GM18508 (cell line): ENCODE measurements around the gene ITGA11.
"Not testable (repeated sequence)": the region's sequence is repeated elsewhere in the genome, so short reads cannot be mapped to it uniquely, and the experiment has no call there.

Source experiments
- ATAC-seq: cut with Tn5 transposase; IDR thresholded peaks from one replicate; pipeline ENCODE4 v1.9.1; 2021; ENCODE audit warnings: moderate number of reproducible peaks; ENCODE audit not compliant: insufficient read depth, unreplicated experiment

Gene ITGA11

GRCh38 chr15:68400066-68400456 lies 31.9 kb downstream of the ITGA11 start:
- no peak for ATAC-seq

GRCh38 chr15:68399096-68400065 lies 32.6 kb downstream of the ITGA11 start:
- no peak for ATAC-seq

DNA sequence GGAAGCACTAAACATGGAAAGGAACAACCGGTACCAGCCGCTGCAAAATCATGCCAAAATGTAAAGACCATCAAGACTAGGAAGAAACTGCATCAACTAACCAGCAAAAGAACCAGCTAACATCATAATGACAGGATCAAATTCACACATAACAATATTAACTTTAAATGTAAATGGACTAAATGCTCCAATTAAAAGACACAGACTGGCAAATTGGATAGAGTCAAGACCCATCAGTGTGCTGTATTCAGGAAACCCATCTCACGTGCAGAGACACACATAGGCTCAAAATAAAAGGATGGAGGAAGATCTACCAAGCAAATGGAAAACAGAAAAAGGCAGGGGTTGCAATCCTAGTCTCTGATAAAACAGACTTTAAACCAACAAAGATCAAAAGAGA lies 34.0 kb downstream of the ITGA11 start:
- ATAC-seq, result not testable (repeated sequence)

- ATAC-seq, result no peak
Measured at GRCh38 chr15:68396068-68396467, 35.9 kb downstream of the ITGA11 start.

DNA sequence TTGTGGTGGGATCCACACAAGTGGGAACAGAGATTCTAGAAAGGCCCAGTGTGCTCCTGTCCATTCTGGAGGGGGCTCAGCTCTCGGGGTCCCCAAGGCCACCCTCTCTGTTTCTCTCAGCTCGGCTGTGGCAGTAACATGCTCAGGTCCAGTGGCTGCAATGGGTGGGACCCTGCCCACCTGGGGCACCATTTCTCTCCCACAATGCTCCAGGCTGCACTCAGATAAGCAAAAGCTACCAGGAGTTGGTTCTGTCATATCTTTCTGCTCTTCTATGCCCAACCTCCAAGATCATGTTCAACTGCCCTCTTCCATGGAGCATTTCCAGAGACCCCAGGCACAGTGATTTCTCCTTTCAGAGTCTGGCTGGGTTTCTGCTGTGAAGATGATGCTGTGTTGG lies 40.8 kb downstream of the ITGA11 start:
- no peak for ATAC-seq

DNA sequence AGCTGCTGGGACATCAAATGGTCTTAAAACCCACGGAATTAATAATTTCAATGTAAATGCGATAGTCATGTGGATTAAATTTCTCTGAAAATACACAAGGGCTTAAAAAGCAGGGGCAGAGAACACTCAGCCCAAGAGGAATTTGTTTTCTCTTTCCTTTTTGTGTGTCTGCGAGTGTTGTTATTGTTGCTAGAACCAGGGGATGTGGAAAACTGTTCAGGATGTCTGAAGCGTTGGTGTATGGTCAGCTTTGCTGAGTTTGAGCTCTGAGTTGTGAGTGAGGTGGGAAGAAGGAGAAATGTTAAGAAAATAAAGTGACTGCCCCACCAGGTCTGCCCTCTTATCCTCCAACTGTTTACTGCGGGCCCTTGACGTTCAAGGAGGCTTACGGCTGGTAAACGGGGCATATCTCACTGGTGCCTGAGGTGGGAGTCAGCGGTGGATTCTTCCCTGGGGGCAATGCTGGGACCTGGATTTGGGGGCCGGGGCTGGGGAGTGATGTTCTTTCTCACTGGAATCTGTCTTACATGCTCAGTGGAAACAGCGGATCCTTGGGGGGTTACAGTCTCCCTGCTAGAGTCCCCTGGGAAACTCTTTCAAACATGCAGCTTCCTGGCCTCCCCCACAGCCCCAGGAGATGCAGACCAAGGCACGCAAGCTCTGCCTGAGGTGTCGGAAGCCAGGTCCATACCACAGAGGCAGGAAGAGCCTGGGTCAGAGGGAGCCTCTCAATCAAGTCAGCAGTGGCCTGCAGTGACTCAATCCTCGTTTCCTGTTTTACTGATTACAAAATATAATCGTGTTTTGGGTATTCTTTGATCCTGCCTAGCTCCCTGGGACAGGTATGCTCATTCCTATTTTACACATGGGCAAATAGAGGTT lies 41.8 kb downstream of the ITGA11 start:
- ATAC-seq, result no peak

- ATAC-seq, result no peak
Measured at GRCh38 chr15:68389041-68389930, 42.7 kb downstream of the ITGA11 start.

DNA sequence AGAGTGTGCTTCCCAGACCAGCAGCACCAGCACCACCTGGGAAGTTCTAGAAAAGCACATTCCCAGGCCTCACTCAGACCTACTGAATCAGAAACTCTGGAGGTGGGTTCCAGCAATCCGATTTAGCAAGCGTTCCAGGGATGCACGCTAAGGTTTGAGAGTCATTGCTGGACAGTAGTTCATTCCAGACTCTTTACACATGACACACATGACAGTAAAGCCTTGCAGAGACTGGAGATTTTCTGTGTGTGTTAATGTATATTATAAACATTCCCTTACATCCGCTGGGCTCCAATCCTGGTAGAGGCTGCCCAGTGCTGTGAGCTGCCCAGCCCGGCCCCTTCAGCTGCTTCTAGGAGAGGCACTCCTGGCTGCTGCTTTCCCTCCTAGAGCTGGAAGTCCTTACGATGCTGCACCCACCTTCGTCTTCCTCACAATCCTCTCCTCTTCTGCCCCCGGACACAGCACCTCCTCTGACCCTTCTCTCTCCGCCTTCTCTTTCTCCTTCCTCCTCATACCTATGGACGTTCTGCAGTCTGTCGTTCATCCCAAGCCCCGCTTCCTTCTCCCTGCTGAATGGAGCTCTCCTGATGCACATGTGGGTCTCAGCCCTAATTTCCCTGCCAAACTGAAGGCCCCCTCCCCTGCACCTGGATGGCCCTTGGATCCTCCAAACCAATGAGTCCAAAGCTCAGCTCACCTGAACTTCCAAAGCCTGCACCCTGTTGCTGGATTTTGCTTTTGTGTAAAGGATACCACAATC lies 44.4 kb downstream of the ITGA11 start:
- no peak for ATAC-seq

DNA sequence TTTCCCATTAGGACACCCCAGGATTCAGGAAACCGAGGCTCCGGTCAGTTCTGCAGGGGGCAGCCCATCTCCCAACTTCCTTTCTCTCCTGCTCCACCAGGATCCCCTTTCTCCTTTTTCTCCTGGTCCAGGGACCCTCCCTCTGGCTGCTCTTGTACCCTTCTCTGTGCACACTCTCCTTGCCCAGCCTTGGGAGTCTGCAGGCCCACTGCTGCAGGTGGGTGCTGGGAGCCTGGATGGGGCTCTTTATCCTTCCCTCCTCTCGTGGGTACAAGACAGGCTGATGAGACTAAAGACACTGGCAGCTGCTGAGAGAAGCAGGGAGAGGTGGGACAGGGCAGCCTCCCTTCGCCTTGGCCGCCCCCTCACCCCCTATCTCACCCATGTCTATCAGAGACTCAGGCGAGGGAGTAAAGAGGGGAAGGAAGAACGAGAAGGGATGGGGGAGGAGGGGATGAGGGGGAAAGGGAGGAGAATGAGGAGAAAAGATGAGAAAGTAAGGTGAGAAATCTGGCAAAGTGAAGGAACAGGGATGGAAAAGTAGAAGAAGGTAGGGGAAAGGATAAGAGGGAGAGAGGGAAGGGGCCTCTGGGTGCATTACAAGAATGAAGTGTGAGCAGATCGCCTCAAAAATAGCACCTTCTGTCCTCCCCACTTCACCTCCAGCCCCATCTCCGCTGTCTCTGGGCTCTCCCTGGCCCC lies 45.2 kb downstream of the ITGA11 start:
- ATAC-seq, result no peak

- ATAC-seq, result no peak
Measured at GRCh38 chr15:68385671-68386586, 46.0 kb downstream of the ITGA11 start.

DNA sequence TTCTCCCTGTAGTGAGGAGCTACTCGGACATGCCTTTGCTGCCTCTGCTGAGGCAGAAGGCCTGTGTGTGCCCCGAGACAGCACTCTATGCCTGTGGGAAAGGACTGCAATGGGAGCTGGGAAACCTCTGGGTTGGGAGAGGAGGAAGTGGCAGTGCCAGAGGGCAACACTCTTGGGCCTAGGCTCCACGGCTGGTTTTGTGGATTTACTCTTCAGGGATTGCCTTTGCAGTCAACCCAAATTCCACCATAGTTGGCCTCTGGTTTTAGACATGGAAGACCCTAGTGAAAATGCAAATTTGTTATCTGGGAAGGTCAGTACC lies 46.8 kb downstream of the ITGA11 start:
- no peak for ATAC-seq

GRCh38 chr15:68384451-68385239 lies 47.3 kb downstream of the ITGA11 start:
- ATAC-seq, result no peak

- no peak for ATAC-seq
Measured at GRCh38 chr15:68383161-68384074, 48.5 kb downstream of the ITGA11 start.

DNA sequence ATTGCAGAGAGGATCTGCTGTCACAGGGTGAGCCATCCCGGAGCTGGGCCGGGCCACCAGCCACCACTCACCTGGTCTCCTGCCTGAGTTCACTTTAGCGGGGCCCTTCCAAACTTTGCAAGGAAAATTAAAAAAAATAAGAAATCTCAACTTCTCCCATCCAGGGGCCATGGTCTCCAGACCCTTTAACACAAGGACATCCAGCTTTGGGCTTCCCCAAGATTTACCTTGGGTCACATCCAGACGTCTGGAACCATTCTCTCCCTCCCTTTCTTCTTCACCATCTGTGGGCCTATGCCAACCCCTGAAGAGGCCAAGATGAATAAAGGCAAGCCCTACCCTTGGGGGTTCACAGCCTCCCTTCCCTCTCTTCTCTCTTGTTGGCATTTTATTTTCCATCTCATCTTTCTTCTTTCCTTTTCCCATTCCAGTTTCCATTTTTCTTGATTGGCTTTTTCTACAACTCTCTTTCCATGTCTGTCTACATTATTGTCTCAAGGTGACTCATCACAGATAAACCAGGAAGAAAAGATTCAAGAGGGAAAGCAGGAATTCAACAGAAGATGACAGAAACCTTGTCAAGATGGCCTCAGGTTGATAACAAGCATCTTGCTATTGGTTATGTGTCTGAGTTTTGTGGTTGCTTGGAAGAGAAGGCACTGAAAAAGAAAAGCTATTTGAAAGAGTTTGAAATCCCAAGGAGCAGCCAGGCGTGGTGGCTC lies 49.5 kb downstream of the ITGA11 start:
- ATAC-seq, result no peak

GRCh38 chr15:68380456-68380855 lies 51.5 kb downstream of the ITGA11 start:
- ATAC-seq, result no peak
